ENCODE data around the gene DSCAML1. TPM values are rescaled to one million over a fixed set of nuclear protein-coding genes. Genes with fewer than 3 reads are reported as not detected.

The DSCAML1 gene
- total RNA-seq, 4 donors from 2014 or later = 2.9 to 5.8 (median 3.3) TPM

GRCh38 chr11:117580866-117581265 lies 216.2 kb downstream of the DSCAML1 start:
- TF ChIP-seq POLR2AphosphoS5 (IDR thresholded peaks at IDR 0.05) (no peak), EP300 (IDR thresholded peaks at IDR 0.05; ENCODE audit: low read depth) (no peak), POLR2A (IDR thresholded peaks at IDR 0.05) (no peak)
- TF ChIP-seq, protein P1, sequence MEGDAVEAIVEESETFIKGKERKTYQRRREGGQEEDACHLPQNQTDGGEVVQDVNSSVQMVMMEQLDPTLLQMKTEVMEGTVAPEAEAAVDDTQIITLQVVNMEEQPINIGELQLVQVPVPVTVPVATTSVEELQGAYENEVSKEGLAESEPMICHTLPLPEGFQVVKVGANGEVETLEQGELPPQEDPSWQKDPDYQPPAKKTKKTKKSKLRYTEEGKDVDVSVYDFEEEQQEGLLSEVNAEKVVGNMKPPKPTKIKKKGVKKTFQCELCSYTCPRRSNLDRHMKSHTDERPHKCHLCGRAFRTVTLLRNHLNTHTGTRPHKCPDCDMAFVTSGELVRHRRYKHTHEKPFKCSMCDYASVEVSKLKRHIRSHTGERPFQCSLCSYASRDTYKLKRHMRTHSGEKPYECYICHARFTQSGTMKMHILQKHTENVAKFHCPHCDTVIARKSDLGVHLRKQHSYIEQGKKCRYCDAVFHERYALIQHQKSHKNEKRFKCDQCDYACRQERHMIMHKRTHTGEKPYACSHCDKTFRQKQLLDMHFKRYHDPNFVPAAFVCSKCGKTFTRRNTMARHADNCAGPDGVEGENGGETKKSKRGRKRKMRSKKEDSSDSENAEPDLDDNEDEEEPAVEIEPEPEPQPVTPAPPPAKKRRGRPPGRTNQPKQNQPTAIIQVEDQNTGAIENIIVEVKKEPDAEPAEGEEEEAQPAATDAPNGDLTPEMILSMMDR (IDR thresholded peaks at IDR 0.05) = no peak
- in situ Hi-C loops (cut with MboI; ENCODE audit: low pct_ligation_motif_present in 1 of 4, low pct_unique_long_range_greater_than_20kb in 1 of 4, low sequenced_read_pairs in 3 of 4) (no loop called here), intact Hi-C loops (cut with DNase I; ENCODE audit: low total_unique reads) (no loop called here)
- Histone ChIP-seq H3K27me3 (no peaks in the 10 kb centered on the region), H3K27ac (no peak overlapping the region), H3K4me3 (no peak overlapping the region), H3K36me3 (no peaks in the 10 kb centered on the region), H3K9me3 (no peaks in the 10 kb centered on the region), H3K4me1 (no peaks in the 10 kb centered on the region)
- DNase-seq = no peak
- 71 to 82% methylated on average over 4 to 6 of the region's 6 CpGs for WGBS, 2 donors (ENCODE audit: low coverage in 1 of 2)

- Histone ChIP-seq H3K4me1 (no peaks in the 10 kb centered on the region), H3K27me3 (no peaks in the 10 kb centered on the region), H3K36me3 (no peaks in the 10 kb centered on the region), H3K4me3 (no peak overlapping the region), H3K9me3 (no peaks in the 10 kb centered on the region), H3K27ac (no peak overlapping the region)
- TF ChIP-seq EP300 (IDR thresholded peaks at IDR 0.05; ENCODE audit: low read depth) (no peak), POLR2A (IDR thresholded peaks at IDR 0.05) (no peak), POLR2AphosphoS5 (IDR thresholded peaks at IDR 0.05) (no peak)
- TF ChIP-seq, protein P1 (IDR thresholded peaks at IDR 0.05) = no peak
- no peak for DNase-seq
- WGBS, 2 donors (ENCODE audit: low coverage in 1 of 2) = 73 to 87% methylated on average over 2 of the region's 2 CpGs
- in situ Hi-C loops (cut with MboI; ENCODE audit: low pct_ligation_motif_present in 1 of 4, low pct_unique_long_range_greater_than_20kb in 1 of 4, low sequenced_read_pairs in 3 of 4) (no loop called here), intact Hi-C loops (cut with DNase I; ENCODE audit: low total_unique reads) (no loop called here)
These were observed 217.9 kb downstream of the DSCAML1 start for GRCh38 chr11:117579161-117579560.

DNA sequence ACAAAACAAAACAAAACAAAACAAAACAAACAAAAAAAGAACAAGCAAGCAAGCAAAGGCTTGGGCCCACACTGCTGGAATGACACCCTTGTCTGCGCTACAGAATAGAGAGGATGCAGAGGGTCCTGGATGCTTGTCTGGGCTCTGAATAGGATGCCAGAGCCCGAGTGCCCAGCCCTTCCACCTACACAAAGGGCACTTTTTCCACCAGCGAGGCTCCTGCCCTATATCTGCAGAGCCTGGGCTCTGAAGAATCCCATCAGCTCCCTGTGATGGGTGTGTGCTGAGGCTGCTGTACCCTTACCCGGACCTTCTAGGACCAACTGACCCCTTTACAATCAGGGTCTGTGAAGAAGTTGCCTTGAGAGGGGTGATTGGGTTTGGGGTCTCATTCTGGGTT lies 221.2 kb downstream of the DSCAML1 start:
- H3K36me3 ChIP-seq = no peaks in the 10 kb centered on the region
- intact Hi-C loops (cut with DNase I; ENCODE audit: low total_unique reads) (no loop called here), in situ Hi-C loops (cut with MboI; ENCODE audit: low pct_ligation_motif_present in 1 of 4, low pct_unique_long_range_greater_than_20kb in 1 of 4, low sequenced_read_pairs in 3 of 4) (no loop called here)
- no peaks in the 10 kb centered on the region for H3K4me1 ChIP-seq
- no peak overlapping the region for H3K4me3 ChIP-seq
- H3K9me3 ChIP-seq = no peaks in the 10 kb centered on the region
- WGBS, 2 donors (ENCODE audit: low coverage in 1 of 2) = 79% methylated on average over 4 of the region's 4 CpGs; no CpG with 5 or more reads in 1 of the 2 donors
- H3K27ac ChIP-seq = no peak overlapping the region
- TF ChIP-seq, protein P1 (IDR thresholded peaks at IDR 0.05) = no peak
- TF ChIP-seq POLR2AphosphoS5 (IDR thresholded peaks at IDR 0.05) = no peak
- no peak for TF ChIP-seq POLR2A (IDR thresholded peaks at IDR 0.05)
- no peak for TF ChIP-seq EP300 (IDR thresholded peaks at IDR 0.05; ENCODE audit: low read depth)
- DNase-seq = no peak
- H3K27me3 ChIP-seq = no peaks in the 10 kb centered on the region

GRCh38 chr11:117574551-117574950 lies 222.5 kb downstream of the DSCAML1 start:
- H3K4me1 ChIP-seq = no peaks in the 10 kb centered on the region
- in situ Hi-C loops (cut with MboI; ENCODE audit: low pct_ligation_motif_present in 1 of 4, low pct_unique_long_range_greater_than_20kb in 1 of 4, low sequenced_read_pairs in 3 of 4) (no loop called here), intact Hi-C loops (cut with DNase I; ENCODE audit: low total_unique reads) (no loop called here)
- no peak overlapping the region for H3K4me3 ChIP-seq
- no peaks in the 10 kb centered on the region for H3K36me3 ChIP-seq
- no peak overlapping the region for H3K27ac ChIP-seq
- WGBS, 2 donors (ENCODE audit: low coverage in 1 of 2) = 83% methylated on average over 3 of the region's 3 CpGs; no CpG with 5 or more reads in 1 of the 2 donors
- DNase-seq = no peak
- H3K9me3 ChIP-seq = no peaks in the 10 kb centered on the region
- no peaks in the 10 kb centered on the region for H3K27me3 ChIP-seq
- TF ChIP-seq POLR2A (IDR thresholded peaks at IDR 0.05) (no peak), EP300 (IDR thresholded peaks at IDR 0.05; ENCODE audit: low read depth) (no peak)
- TF ChIP-seq, protein P1 (IDR thresholded peaks at IDR 0.05) = no peak
